Measurements from ENCODE around the gene PDK1. TPM values are rescaled to one million over a fixed set of nuclear protein-coding genes. Genes with fewer than 3 reads are reported as not detected.

Gene PDK1
- polyA plus RNA-seq, 2 of the 4 experiments (the other 2 are of a cell fraction): 1.2 to 12.9 TPM

DNA sequence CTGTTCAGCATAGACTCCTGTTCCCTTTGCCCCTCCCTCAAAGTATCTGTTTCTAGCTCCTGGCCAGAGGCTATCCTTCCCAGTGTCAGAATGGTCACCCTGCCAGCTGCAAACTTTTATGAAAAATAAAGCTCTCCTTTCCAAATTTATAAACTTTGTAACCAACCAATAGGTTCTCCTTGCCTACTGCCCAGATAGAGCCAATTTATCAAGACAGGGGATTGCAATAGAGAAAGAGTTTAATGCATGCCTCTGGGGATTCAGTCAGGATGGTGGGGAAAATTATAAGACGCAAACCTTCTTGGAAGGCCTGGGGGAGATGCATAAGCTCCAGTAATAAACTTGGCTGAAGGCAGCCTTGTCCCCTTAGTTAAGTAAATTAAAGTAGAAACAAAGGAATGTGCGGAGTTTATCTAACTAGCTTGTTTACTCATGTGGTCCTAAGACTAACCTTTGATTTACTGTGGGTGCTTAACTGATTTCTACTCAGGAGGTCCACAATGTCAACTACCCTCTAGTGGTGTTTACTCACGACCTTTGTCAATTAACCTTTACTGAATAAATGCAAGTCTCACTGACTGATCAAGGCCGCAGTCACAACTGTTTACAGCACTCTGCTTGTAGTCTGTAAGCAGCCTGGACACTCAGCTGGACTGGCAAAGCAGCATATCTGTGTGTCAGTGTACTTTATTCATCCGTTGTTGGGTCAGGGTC is 42.9 kb upstream of the PDK1 start:
- ATAC-seq (no peak), DNase-seq (ENCODE audit: low read depth in 1 of 2, low spot score in 1 of 2) (no peak), FAIRE-seq (no peak)
- CTCF ChIA-PET: interaction anchor here (1.1 kb wide), 1 partner anchor 51 kb away, joined by 3 read pairs; no protein-coding TSS in a partner anchor
- TF ChIP-seq HOXA7 (CRISPR knock-in tag; IDR thresholded peaks at IDR 0.05) (no peak), SMC3 (IDR thresholded peaks at IDR 0.05) (no peak), TFCP2L1 (CRISPR knock-in tag; IDR thresholded peaks at IDR 0.05) (no peak), RARB (CRISPR knock-in tag; IDR thresholded peaks at IDR 0.05) (no peak), ZC3H11A (IDR thresholded peaks at IDR 0.05) (no peak), HOXB5 (CRISPR knock-in tag; IDR thresholded peaks at IDR 0.05) (no peak), POLR2A (IDR thresholded peaks at IDR 0.05; ENCODE audit: low read length) (no peak), EP300 (IDR thresholded peaks at IDR 0.05) (no peak), EHF (CRISPR knock-in tag; IDR thresholded peaks at IDR 0.05) (no peak), EHMT2 (IDR thresholded peaks at IDR 0.05; ENCODE audit: low read depth) (no peak)
- POLR2A ChIA-PET: no interaction called here
- Histone ChIP-seq H3K4me2 (no peak overlapping the region), H3K9me3 (peaks cover 31% of the 10 kb centered on the region), H3K4me1 (no peaks in the 10 kb centered on the region), H3K27ac (no peak overlapping the region), H3K4me3 (no peak overlapping the region)
- WGBS (ENCODE audit: missing lambda C conversion rate): 54% methylated on average over 5 of the region's 5 CpGs

- FAIRE-seq: no peak
- no peak for ATAC-seq
- DNase-seq (ENCODE audit: low read depth in 1 of 2, low spot score in 1 of 2): no peak
- CTCF ChIA-PET: interaction anchor here (1.1 kb wide), 1 partner anchor 52 kb away, joined by 3 read pairs; no protein-coding TSS in a partner anchor
- Histone ChIP-seq H3K9me3 (peaks cover 31% of the 10 kb centered on the region), H3K4me1 (no peaks in the 10 kb centered on the region), H3K4me3 (no peak overlapping the region), H3K27ac (no peak overlapping the region), H3K4me2 (no peak overlapping the region)
- TF ChIP-seq HES2 (IDR thresholded peaks at IDR 0.05) (no peak), ESRRA (IDR thresholded peaks at IDR 0.05; ENCODE audit: borderline replicate concordance, low read length) (no peak), FOSL2 (IDR thresholded peaks at IDR 0.05) (no peak), FOSL2 (CRISPR knock-in tag; IDR thresholded peaks at IDR 0.05) (no peak), PBX3 (IDR thresholded peaks at IDR 0.05) (no peak), JUNB (IDR thresholded peaks at IDR 0.05) (no peak), E2F6 (IDR thresholded peaks at IDR 0.05; ENCODE audit: borderline replicate concordance, low read depth) (no peak), HOXA7 (CRISPR knock-in tag; IDR thresholded peaks at IDR 0.05) (no peak), MAFK (IDR thresholded peaks at IDR 0.05; ENCODE audit: partially characterized antibody) (no peak), GATA3 (IDR thresholded peaks at IDR 0.05; ENCODE audit: borderline replicate concordance) (no peak), ZC3H11A (IDR thresholded peaks at IDR 0.05) (no peak), FOXS1 (CRISPR knock-in tag; IDR thresholded peaks at IDR 0.05) (no peak), CHD4 (IDR thresholded peaks at IDR 0.05; ENCODE audit: borderline replicate concordance) (no peak), BHLHE40 (IDR thresholded peaks at IDR 0.05; ENCODE audit: low read depth, low read length) (no peak), CBX8 (IDR thresholded peaks at IDR 0.05) (no peak), CBX2 (IDR thresholded peaks at IDR 0.05; ENCODE audit: borderline replicate concordance, low read depth) (no peak)
- POLR2A ChIA-PET: no interaction called here
- WGBS (ENCODE audit: missing lambda C conversion rate): 97% methylated on average over 6 of the region's 6 CpGs
These were observed 42.4 kb upstream of the PDK1 start for GRCh38 chr2:172513524-172513900.

GRCh38 chr2:172513935-172514586 is 41.8 kb upstream of the PDK1 start:
- Histone ChIP-seq H3K4me2 (no peak overlapping the region), H3K9me3 (peaks cover 31% of the 10 kb centered on the region), H3K4me3 (no peak overlapping the region), H3K27ac (no peak overlapping the region), H3K4me1 (no peaks in the 10 kb centered on the region)
- POLR2A ChIA-PET: no interaction called here
- WGBS (ENCODE audit: missing lambda C conversion rate): 81% methylated on average over 15 of the region's 15 CpGs
- no peak for ATAC-seq
- TF ChIP-seq HEYL (CRISPR knock-in tag; IDR thresholded peaks at IDR 0.05): no peak
- TF ChIP-seq PHF8 (IDR thresholded peaks at IDR 0.05; ENCODE audit: borderline replicate concordance, low read depth): no peak
- no peak for TF ChIP-seq EP300 (IDR thresholded peaks at IDR 0.05)
- TF ChIP-seq NR3C1 (IDR thresholded peaks at IDR 0.05): no peak
- TF ChIP-seq, protein P1, sequence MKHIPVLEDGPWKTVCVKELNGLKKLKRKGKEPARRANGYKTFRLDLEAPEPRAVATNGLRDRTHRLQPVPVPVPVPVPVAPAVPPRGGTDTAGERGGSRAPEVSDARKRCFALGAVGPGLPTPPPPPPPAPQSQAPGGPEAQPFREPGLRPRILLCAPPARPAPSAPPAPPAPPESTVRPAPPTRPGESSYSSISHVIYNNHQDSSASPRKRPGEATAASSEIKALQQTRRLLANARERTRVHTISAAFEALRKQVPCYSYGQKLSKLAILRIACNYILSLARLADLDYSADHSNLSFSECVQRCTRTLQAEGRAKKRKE (CRISPR knock-in tag; IDR thresholded peaks at IDR 0.05; ENCODE audit: low read depth): no peak
- no peak for TF ChIP-seq MAX (IDR thresholded peaks at IDR 0.05)
- TF ChIP-seq ZC3H11A (IDR thresholded peaks at IDR 0.05): no peak
- TF ChIP-seq EHMT2 (IDR thresholded peaks at IDR 0.05; ENCODE audit: low read depth): no peak
- TF ChIP-seq, protein P2, sequence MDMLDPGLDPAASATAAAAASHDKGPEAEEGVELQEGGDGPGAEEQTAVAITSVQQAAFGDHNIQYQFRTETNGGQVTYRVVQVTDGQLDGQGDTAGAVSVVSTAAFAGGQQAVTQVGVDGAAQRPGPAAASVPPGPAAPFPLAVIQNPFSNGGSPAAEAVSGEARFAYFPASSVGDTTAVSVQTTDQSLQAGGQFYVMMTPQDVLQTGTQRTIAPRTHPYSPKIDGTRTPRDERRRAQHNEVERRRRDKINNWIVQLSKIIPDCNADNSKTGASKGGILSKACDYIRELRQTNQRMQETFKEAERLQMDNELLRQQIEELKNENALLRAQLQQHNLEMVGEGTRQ (IDR thresholded peaks at IDR 0.05): no peak
- no peak for TF ChIP-seq MAZ (IDR thresholded peaks at IDR 0.05; ENCODE audit: borderline replicate concordance, low read depth, low read length)
- CTCF ChIA-PET: interaction anchor here (1.1 kb wide), 1 partner anchor 52 kb away, joined by 3 read pairs; no protein-coding TSS in a partner anchor
- FAIRE-seq: no peak
- DNase-seq (ENCODE audit: low read depth in 1 of 2, low spot score in 1 of 2): no peak

Measured in A549 (cell line).